CD4-positive, alpha-beta T cell treated with Interleukin-15 for 1 hour (primary cell): ENCODE measurements around the gene NRL.
"Not testable (repeated sequence)": the region's sequence is repeated elsewhere in the genome, so short reads cannot be mapped to it uniquely, and the experiment has no call there.

Experiments
- DNase-seq: peaks from one replicate; pipeline ENCODE4 v3.0.0-alpha.2; 2020

NRL gene

DNA sequence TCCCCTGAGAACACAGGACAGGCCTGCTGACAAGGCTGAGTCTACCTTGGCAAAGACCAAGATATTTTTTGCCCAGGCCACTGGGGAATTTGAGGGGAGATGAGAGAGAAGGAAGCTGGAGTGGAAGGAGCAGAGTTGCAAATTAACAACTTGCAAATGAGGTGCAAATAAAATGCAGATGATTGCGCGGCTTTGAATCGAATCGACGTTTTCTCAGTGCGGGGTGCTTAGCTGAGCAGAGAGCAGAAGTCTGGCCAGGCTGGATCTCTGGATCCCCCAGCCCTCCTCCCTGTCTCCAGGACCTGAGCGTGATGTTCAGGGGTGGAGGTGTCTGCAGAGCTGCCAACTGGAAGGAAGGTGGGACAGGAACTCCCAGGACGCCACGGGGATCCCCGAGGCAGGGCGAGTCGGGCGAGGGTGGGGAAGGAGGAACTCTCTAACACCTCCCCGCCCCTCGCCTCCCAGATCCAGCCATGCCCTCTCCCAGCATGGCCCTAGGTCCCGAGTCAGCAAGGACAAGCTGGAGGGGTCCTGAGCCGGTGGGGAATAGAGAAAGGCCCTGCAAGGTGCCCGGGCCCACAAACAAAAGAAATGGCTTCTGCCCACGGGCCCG is 63.5 kb downstream of the NRL start:
- no peak for DNase-seq

DNA sequence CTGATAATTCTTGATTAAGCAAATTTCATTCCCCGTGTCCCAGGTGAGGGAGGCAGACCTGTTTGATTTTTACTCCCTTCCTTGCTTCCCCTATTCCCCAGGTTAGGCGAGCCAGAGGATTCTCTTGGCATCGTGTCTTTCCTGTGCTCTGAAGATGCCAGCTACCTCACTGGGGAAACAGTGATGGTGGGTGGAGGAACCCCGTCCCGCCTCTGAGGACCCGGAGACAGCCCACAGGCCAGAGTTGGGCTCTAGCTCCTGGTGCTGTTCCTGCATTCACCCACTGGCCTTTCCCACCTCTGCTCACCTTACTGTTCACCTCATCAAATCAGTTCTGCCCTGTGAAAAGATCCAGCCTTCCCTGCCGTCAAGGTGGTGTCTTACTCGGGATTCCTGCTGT is 64.0 kb downstream of the NRL start:
- not testable (repeated sequence) for DNase-seq

DNA sequence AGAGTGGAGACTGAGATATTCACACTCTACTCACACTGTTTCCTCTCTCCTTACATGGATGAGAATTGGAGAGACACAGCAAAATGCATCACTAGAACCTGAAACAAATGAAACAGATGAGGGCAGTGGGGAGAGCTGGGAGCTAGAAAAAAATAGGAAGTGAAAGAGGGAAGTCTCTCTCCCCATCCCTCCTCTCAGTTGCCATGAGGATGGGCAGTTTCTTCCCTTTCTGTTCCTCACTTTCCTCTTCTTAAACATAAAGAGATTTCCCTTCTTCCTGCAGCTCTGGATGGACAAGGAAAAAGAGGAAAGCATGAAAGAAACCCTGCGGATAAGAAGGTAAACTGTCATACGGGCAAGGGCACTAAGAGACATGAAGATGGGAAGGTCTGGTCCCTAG is 65.7 kb downstream of the NRL start:
- DNase-seq = not testable (repeated sequence)

DNA sequence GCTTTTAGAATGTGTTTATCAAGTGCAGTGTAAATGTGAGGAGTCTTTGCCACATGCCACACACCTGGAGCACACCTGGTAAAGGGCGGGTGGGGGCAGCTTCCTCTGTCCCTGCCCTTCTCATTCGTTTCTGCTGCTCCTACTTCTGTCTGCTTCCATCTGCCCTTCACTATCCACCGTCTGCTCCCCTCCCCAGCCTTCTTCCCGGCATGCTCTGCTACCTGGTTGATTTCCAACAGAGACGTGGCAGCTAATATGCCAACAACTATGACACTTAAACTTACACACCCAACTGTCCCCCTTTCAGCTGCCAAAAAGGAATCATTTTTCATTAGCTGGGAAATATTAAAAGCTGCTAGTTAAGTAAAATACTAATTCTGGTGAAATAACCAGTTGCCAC is 72.0 kb downstream of the NRL start:
- DNase-seq = no peak

DNA sequence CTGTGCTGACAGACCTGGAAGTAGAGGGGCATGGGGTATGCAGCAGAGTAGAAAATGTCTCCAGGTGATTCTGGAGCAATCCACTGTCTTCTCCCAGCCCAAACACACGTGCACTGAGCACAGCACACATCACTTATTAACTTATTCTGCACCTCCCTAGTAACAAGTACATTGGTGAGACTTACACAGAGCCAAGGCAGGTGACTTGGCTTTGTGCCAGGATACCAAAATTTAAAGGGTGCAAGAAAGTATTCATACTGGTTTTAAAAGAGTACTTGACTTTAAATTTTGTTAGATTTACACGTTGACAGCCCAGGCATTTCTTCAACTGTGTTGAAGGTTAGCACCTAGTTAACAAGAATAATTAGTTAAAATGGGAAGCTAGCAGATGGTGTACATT is 74.1 kb downstream of the NRL start:
- DNase-seq = no peak

DNA sequence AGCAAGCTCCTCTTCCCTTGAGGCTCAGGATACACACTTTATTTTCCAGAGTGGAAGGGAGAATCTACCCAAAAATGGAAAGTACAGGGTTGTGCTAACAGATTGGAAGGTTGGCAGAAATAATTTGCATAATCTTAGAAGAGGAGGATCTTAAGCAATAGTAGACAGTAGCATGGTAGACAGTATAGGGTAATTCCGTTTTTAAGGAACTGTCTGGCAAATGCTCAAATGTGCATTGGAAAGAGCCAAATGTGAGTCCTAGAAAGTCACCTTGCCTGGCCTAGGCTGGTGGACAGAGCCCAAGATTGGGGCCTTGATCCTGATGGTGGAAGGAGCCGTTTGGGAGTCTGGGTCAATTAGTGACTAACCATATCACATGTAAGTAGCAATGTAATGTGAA is 76.1 kb downstream of the NRL start:
- no peak for DNase-seq

DNA sequence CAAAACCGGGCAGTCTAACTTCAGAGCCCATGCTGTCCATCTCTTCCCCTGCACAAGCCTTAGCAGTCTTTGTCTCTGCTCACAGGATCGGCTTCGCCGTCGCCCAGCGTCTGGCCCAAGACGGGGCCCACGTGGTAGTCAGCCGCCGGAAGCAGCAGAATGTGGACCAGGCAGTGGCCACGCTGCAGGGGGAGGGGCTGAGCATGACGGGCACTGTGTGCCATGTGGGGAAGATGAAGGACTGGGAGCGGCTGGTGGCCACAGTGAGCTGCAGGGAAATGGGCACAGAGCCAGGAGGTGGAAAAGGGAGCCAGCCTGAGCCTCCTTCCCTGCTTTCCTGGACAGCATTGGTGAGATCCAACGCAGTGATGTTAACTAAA is 77.1 kb downstream of the NRL start:
- no peak for DNase-seq

DNA sequence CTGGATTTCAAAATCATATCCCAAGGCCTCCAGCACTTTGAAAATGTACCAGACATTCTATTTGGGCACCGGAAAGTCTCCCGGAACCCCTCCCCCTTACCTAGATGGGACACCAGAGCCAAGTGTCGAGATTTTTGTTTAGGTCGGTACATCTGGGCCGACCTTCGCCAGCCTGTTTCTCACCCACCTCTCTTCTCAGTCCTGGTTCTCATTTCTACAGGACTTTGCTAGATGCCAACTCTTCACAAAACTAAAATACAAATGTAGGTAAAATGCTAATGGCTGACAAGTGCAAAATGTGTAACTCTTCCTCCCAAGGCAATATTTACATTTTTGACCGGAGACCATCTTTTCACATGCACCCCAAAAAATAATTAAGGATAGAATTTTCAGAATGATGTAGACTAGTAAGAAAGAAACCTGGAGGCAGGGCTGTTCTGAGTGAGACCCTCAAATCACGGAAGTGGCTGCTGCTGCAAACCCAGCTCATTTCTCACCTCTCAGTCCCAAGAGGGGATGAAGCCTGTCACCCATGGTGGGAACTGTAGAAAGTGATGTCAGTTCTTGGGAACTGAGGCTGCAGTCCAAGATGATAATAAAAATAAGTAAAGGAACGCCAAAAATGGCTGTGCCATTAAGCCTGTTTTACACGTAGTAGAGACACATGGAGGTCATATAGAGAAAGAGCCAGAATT is 77.6 kb downstream of the NRL start:
- DNase-seq = not testable (repeated sequence)

DNA sequence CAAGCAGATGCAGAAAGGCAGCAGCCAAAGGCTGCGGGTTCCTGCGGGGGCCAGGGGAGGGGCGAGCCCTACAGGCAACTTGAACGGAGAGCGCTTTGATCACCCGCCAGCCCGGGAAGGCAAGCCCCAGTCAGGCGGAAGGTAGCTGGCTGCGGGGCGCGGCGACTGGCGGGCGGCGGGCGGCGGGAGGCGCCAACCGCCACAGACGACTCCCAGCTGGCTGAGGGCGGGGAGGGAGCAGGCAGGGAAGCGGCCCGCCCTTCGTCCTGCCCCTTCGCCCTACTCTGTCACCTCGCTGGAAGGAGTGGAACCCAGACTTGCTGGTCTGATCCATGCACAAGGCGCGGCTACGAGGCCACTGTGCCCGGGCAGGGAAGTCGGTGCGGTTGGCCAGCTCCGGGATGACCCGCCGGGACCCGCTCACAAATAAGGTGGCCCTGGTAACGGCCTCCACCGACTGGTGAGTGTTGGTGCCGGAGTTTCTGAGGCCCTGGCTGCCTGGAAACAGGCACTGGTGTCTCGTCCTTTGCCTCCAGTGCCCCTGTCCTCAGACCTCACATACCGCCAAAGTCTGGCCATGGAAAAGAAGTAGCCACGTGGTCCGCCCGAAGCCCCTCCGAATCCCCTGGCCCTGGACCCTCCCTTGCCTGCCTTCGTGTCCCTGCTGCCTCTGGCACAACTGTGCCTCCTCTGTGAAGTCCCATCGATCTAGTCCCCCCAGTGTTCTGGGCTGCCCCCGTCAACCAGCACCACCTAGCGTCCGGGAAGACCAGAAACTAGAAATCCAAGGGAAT is 78.4 kb downstream of the NRL start:
- DNase-seq = peak; percentile 65

DNA sequence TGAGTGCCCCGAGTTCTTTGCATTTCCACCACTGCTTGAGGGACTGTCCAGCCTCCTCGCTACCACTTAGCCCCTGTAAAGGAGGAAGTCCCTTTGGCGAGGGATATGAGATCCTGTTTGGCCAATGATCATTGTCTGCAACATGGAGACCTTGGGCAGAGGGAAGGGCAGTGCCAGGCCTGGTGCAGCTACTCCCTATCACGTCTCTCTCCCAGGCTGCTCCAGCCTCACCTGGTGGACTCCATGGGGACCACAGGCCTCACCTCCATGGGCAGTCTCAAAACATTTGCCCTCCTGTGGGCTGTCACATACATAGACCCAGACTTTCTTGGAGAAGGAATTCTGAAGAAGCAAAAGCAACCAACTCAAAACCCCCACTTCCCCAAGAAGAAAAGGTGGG is 79.0 kb downstream of the NRL start:
- DNase-seq = not testable (repeated sequence)

DNA sequence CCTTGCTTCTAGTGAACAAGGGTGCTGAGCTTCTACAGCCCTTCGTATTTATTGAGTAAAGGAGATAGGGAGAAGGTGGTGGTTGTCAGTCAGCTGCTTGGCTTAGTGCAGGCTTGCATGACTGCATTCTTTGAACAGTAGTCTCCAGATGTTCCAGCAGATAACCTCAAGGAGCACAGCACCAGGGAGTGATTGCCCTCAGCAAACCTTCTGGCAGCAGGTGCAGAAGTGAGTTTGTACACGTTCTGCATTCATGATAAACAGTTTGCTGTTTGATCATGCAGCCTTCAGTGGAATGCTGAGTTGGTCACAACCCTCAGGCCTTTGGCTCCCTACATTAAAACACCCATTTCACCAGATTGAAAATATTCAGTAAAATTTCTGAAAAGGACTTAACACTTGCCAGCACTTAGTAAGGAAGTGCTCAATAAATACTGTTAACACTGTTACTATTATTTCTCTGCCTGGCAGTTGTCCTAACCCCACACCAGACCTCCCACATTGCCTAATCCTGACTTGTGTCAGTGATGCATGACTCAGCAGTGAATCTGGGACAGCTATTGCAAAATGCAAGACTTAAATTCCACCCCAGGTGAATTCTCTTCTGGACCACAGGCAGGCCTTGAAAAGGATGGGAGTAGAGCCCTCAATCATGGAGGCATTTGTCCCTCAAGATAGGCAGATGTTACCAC is 81.9 kb downstream of the NRL start:
- peak; percentile 45 for DNase-seq

DNA sequence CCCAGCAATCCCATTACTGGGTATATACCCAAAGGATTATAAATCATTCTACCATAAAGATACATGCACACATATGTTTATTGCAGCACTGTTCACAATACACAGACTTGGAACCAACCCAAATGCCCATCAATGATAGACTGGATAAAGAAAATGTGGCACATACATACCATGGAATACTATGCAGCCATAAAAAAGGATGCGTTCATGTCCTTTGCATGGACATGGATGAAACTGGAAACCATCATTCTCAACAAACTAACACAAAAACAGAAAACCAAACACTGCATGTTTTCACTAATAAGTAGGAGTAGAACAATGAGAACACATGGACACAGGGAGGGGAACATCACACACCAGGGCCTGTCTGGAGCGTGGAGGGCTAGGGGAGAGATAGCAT is 83.4 kb downstream of the NRL start:
- not testable (repeated sequence) for DNase-seq

DNA sequence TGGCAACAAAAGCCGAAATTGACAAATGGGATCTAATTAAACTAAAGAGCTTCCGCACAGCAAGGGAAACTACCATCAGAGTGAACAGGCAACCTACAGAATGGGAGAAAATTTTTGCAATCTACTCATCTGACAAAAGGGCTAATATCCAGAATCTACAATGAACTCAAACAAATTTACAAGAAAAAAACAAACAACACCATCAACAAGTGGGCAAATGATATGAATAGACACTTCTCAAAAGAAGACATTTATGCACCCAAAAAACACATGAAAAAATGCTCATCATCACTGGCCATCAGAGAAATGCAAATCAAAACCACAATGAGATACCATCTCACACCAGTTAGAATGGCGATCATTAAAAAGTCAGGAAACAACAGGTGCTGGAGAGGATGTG is 85.1 kb downstream of the NRL start:
- not testable (repeated sequence) for DNase-seq
